Mesenchymal stem cell (in vitro differentiated cells and primary cell): ENCODE data around the gene ACOX2.

ENCODE experiments used
- DNase-seq: peaks from one replicate; pipeline ENCODE4 v3.0.0-alpha.2; 2013
- H2AFZ ChIP-seq: one replicate; pipeline ENCODE4 v1.6.1; 2013; ENCODE audit warnings: low read depth, mild to moderate bottlenecking, control low read depth, inconsistent platforms, low read length, moderate library complexity
- H2AK5ac ChIP-seq: 2 replicates; pipeline ENCODE4 v1.6.1; 2013; ENCODE audit warnings: low read length, moderate library complexity, mild to moderate bottlenecking, inconsistent platforms; ENCODE audit not compliant: severe bottlenecking
- H2BK120ac ChIP-seq: one replicate; pipeline ENCODE4 v1.6.1; 2013; ENCODE audit warnings: low read depth, mild to moderate bottlenecking, inconsistent platforms, low read length, moderate library complexity
- H2BK12ac ChIP-seq, 2 experiments: one replicate each; pipeline ENCODE4 v1.6.1; 2013; ENCODE audit warnings: inconsistent platforms in 2 of 2, low read length in 2 of 2, mild to moderate bottlenecking in 2 of 2, moderate library complexity in 2 of 2, control low read depth in 1 of 2
- H2BK15ac ChIP-seq: one replicate; pipeline ENCODE4 v1.6.1; 2013; ENCODE audit warnings: mild to moderate bottlenecking, low read depth, inconsistent platforms; ENCODE audit not compliant: poor library complexity, severe bottlenecking
- H2BK5ac ChIP-seq: 2 replicates; pipeline ENCODE4 v1.6.1; 2013; ENCODE audit warnings: low read depth, mild to moderate bottlenecking, low read length, control low read depth, inconsistent platforms; ENCODE audit not compliant: poor library complexity, severe bottlenecking
- H3K14ac ChIP-seq, 2 experiments: one replicate each; pipeline ENCODE4 v1.6.1; 2013; ENCODE audit warnings: inconsistent platforms in 2 of 2, low read length in 2 of 2, control low read depth in 1 of 2, mild to moderate bottlenecking in 1 of 2, moderate library complexity in 1 of 2
- H3K18ac ChIP-seq, 2 experiments: one replicate each; pipeline ENCODE4 v1.6.1; 2013; ENCODE audit warnings: inconsistent platforms in 2 of 2, low read length in 2 of 2, control low read depth in 1 of 2, low read depth in 1 of 2, mild to moderate bottlenecking in 1 of 2
- H3K23ac ChIP-seq, 2 experiments: one replicate each; pipeline ENCODE4 v1.6.1; 2013; ENCODE audit warnings: inconsistent platforms in 2 of 2, low read length in 2 of 2, mild to moderate bottlenecking in 2 of 2, moderate library complexity in 2 of 2, control low read depth in 1 of 2
- H3K27ac ChIP-seq: 2 replicates; pipeline ENCODE4 v1.5.1; 2013; ENCODE audit warnings: mild to moderate bottlenecking, moderate library complexity, low read length, control low read depth, inconsistent platforms; ENCODE audit not compliant: poor library complexity, severe bottlenecking
- H3K27me3 ChIP-seq, 2 experiments: 2 replicates each; pipeline versions ENCODE4 v1.6.1 to v1.7.0; 2013; ENCODE audit warnings: low read length in 2 of 2, mild to moderate bottlenecking in 2 of 2, moderate library complexity in 2 of 2, control low read depth in 1 of 2, inconsistent platforms in 1 of 2; ENCODE audit not compliant: control insufficient read depth in 1 of 2, insufficient read depth in 1 of 2
- H3K36me3 ChIP-seq, 2 experiments: 2 replicates each; pipeline versions ENCODE4 v1.6.1 to v1.7.0; 2013; ENCODE audit warnings: low read length in 2 of 2, control low read depth in 1 of 2, inconsistent platforms in 1 of 2, low read depth in 1 of 2, mild to moderate bottlenecking in 1 of 2; ENCODE audit not compliant: insufficient read depth in 2 of 2, control insufficient read depth in 1 of 2
- H3K4ac ChIP-seq, 2 experiments: one replicate each; pipeline ENCODE4 v1.6.1; 2013; ENCODE audit warnings: inconsistent platforms in 2 of 2, low read length in 2 of 2, mild to moderate bottlenecking in 2 of 2, moderate library complexity in 2 of 2, control low read depth in 1 of 2, low read depth in 1 of 2
- H3K4me1 ChIP-seq: 2 replicates; pipeline ENCODE4 v1.6.1; 2013; ENCODE audit warnings: low read depth, low read length, control low read depth; ENCODE audit not compliant: control insufficient read depth, insufficient read depth
- H3K4me2 ChIP-seq: 2 replicates; pipeline ENCODE4 v1.6.1; 2013; ENCODE audit warnings: low read length, mild to moderate bottlenecking, inconsistent platforms; ENCODE audit not compliant: poor library complexity, severe bottlenecking
- H3K4me3 ChIP-seq, 2 experiments: 2 replicates each; pipeline versions ENCODE4 v1.5.1 to v1.7.0; 2013; ENCODE audit warnings: low read length in 2 of 2, mild to moderate bottlenecking in 2 of 2, control low read depth in 1 of 2, low read depth in 1 of 2; ENCODE audit not compliant: insufficient read depth in 1 of 2
- H3K79me1 ChIP-seq: replicated peaks from 2 replicates; pipeline ENCODE4 v1.6.1; 2013; ENCODE audit warnings: mild to moderate bottlenecking, control low read depth, low read length, inconsistent platforms; ENCODE audit not compliant: poor library complexity, severe bottlenecking
- H3K9ac ChIP-seq: 2 replicates; pipeline ENCODE4 v1.7.0; 2013; ENCODE audit warnings: mild to moderate bottlenecking, low read length, moderate library complexity
- H3K9me3 ChIP-seq: 2 replicates; pipeline ENCODE4 v1.7.0; 2013; ENCODE audit warnings: mild to moderate bottlenecking, low read length; ENCODE audit not compliant: control insufficient read depth
- H4K8ac ChIP-seq: one replicate; pipeline ENCODE4 v1.6.1; 2013; ENCODE audit warnings: inconsistent platforms, mild to moderate bottlenecking, low read length, moderate library complexity
- H4K91ac ChIP-seq: one replicate; pipeline ENCODE4 v1.6.1; 2013; ENCODE audit warnings: mild to moderate bottlenecking, low read length, inconsistent platforms
- WGBS: methylation state at CpG from one replicate; pipeline ENCODE4 v1.1.7; 2013; ENCODE audit warnings: mixed read lengths; 5-methylcytosine and 5-hydroxymethylcytosine counted together

The ACOX2 gene

GRCh38 chr3:58496206-58496857 lies 40.7 kb downstream of the ACOX2 start:
- H4K8ac ChIP-seq: no peak overlapping the region
- H2BK5ac ChIP-seq: no peak overlapping the region
- no peak overlapping the region for H2AFZ ChIP-seq
- H3K18ac ChIP-seq: no peak overlapping the region
- no peak overlapping the region for H3K4me2 ChIP-seq
- H2BK120ac ChIP-seq: no peak overlapping the region
- H2AK5ac ChIP-seq: no peak overlapping the region
- peaks cover 6% of the 10 kb centered on the region for H3K4me1 ChIP-seq
- H3K79me1 ChIP-seq: peaks cover 22% of the 10 kb centered on the region
- no peak overlapping the region for H3K23ac ChIP-seq
- no peak overlapping the region for H3K4ac ChIP-seq
- no peak overlapping the region for H3K27ac ChIP-seq
- no peak overlapping the region for H2BK15ac ChIP-seq
- H3K14ac ChIP-seq: no peak overlapping the region
- 77% methylated on average over 4 of the region's 5 CpGs for WGBS
- no peaks in the 10 kb centered on the region for H3K9me3 ChIP-seq
- H2BK12ac ChIP-seq: no peak overlapping the region
- no peaks in the 10 kb centered on the region for H3K27me3 ChIP-seq
- no peak overlapping the region for H3K4me3 ChIP-seq
- no peak overlapping the region for H4K91ac ChIP-seq
- no peak for DNase-seq
- peaks cover 0 to 9% of the 10 kb centered on the region in 2 experiments for H3K36me3 ChIP-seq
- H3K9ac ChIP-seq: peak overlapping the region; percentile 20

GRCh38 chr3:58495101-58495500 lies 41.9 kb downstream of the ACOX2 start:
- Histone ChIP-seq H4K8ac (no peak overlapping the region), H3K4me1 (peaks cover 6% of the 10 kb centered on the region), H3K79me1 (peaks cover 17% of the 10 kb centered on the region), H2BK15ac (no peak overlapping the region), H3K36me3 (peaks cover 0 to 3% of the 10 kb centered on the region in 2 experiments), H2AFZ (no peak overlapping the region), H2BK120ac (no peak overlapping the region), H3K14ac (no peak overlapping the region), H3K4me3 (peak overlapping the region in 1 of 2 experiments; percentile 4), H3K27me3 (no peaks in the 10 kb centered on the region), H2AK5ac (no peak overlapping the region), H4K91ac (no peak overlapping the region), H3K9ac (peak overlapping the region; percentile 20), H3K4me2 (no peak overlapping the region), H3K9me3 (no peaks in the 10 kb centered on the region), H3K23ac (no peak overlapping the region), H3K18ac (no peak overlapping the region), H2BK5ac (no peak overlapping the region), H3K4ac (no peak overlapping the region), H3K27ac (no peak overlapping the region), H2BK12ac (no peak overlapping the region)
- no peak for DNase-seq
- 97% methylated on average over 3 of the region's 3 CpGs for WGBS

- Histone ChIP-seq H3K27ac (no peak overlapping the region), H4K91ac (no peak overlapping the region), H3K18ac (no peak overlapping the region), H2BK5ac (no peak overlapping the region), H2AFZ (no peak overlapping the region), H3K4me3 (peak overlapping the region in 1 of 2 experiments; percentile 89), H3K79me1 (peaks cover 15% of the 10 kb centered on the region), H4K8ac (no peak overlapping the region), H2BK12ac (no peak overlapping the region), H3K4me1 (peaks cover 6% of the 10 kb centered on the region), H3K4ac (no peak overlapping the region), H2BK120ac (no peak overlapping the region), H3K9me3 (no peaks in the 10 kb centered on the region), H3K9ac (peak overlapping the region; percentile 20), H3K27me3 (peaks cover 0 to 2% of the 10 kb centered on the region in 2 experiments), H3K4me2 (no peak overlapping the region), H2AK5ac (no peak overlapping the region), H3K23ac (no peak overlapping the region), H3K36me3 (no peaks in the 10 kb centered on the region), H2BK15ac (no peak overlapping the region), H3K14ac (no peak overlapping the region)
- DNase-seq: no peak
- WGBS: 52% methylated on average over 1 of the region's 3 CpGs
Observed at GRCh38 chr3:58494107-58494506, 42.9 kb downstream of the ACOX2 start.

GRCh38 chr3:58492494-58492905 lies 44.5 kb downstream of the ACOX2 start:
- no peak overlapping the region for H4K91ac ChIP-seq
- WGBS: 5% methylated on average over 15 of the region's 15 CpGs
- H3K4ac ChIP-seq: no peak overlapping the region
- H3K18ac ChIP-seq: peak overlapping the region in 1 of 2 experiments; percentile 62
- no peak overlapping the region for H2BK5ac ChIP-seq
- peak overlapping the region; percentile 85 for H3K9ac ChIP-seq
- no peak overlapping the region for H4K8ac ChIP-seq
- peak overlapping the region; percentile 73 for H2BK120ac ChIP-seq
- DNase-seq: no peak
- no peaks in the 10 kb centered on the region for H3K9me3 ChIP-seq
- H3K4me3 ChIP-seq: peak overlapping the region; percentile 86 to 89
- H2AK5ac ChIP-seq: no peak overlapping the region
- H3K36me3 ChIP-seq: no peaks in the 10 kb centered on the region
- peaks cover 6% of the 10 kb centered on the region for H3K4me1 ChIP-seq
- H3K23ac ChIP-seq: peak overlapping the region in 1 of 2 experiments; percentile 47
- H3K79me1 ChIP-seq: peaks cover 12% of the 10 kb centered on the region
- peaks cover 0 to 14% of the 10 kb centered on the region in 2 experiments for H3K27me3 ChIP-seq
- H2BK12ac ChIP-seq: no peak overlapping the region
- peak overlapping the region; percentile 80 for H2BK15ac ChIP-seq
- H3K14ac ChIP-seq: peak overlapping the region in 1 of 2 experiments; percentile 15
- peak overlapping the region; percentile 47 for H2AFZ ChIP-seq
- H3K4me2 ChIP-seq: peak overlapping the region; percentile 94
- no peak overlapping the region for H3K27ac ChIP-seq
